ENCODE measurements around the gene PPP2R3A.
"Not testable (repeated sequence)": the region's sequence is repeated elsewhere in the genome, so short reads cannot be mapped to it uniquely, and the experiment has no call there.

Gene PPP2R3A, protein sequence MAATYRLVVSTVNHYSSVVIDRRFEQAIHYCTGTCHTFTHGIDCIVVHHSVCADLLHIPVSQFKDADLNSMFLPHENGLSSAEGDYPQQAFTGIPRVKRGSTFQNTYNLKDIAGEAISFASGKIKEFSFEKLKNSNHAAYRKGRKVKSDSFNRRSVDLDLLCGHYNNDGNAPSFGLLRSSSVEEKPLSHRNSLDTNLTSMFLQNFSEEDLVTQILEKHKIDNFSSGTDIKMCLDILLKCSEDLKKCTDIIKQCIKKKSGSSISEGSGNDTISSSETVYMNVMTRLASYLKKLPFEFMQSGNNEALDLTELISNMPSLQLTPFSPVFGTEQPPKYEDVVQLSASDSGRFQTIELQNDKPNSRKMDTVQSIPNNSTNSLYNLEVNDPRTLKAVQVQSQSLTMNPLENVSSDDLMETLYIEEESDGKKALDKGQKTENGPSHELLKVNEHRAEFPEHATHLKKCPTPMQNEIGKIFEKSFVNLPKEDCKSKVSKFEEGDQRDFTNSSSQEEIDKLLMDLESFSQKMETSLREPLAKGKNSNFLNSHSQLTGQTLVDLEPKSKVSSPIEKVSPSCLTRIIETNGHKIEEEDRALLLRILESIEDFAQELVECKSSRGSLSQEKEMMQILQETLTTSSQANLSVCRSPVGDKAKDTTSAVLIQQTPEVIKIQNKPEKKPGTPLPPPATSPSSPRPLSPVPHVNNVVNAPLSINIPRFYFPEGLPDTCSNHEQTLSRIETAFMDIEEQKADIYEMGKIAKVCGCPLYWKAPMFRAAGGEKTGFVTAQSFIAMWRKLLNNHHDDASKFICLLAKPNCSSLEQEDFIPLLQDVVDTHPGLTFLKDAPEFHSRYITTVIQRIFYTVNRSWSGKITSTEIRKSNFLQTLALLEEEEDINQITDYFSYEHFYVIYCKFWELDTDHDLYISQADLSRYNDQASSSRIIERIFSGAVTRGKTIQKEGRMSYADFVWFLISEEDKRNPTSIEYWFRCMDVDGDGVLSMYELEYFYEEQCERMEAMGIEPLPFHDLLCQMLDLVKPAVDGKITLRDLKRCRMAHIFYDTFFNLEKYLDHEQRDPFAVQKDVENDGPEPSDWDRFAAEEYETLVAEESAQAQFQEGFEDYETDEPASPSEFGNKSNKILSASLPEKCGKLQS (N-terminal part only)

DNA sequence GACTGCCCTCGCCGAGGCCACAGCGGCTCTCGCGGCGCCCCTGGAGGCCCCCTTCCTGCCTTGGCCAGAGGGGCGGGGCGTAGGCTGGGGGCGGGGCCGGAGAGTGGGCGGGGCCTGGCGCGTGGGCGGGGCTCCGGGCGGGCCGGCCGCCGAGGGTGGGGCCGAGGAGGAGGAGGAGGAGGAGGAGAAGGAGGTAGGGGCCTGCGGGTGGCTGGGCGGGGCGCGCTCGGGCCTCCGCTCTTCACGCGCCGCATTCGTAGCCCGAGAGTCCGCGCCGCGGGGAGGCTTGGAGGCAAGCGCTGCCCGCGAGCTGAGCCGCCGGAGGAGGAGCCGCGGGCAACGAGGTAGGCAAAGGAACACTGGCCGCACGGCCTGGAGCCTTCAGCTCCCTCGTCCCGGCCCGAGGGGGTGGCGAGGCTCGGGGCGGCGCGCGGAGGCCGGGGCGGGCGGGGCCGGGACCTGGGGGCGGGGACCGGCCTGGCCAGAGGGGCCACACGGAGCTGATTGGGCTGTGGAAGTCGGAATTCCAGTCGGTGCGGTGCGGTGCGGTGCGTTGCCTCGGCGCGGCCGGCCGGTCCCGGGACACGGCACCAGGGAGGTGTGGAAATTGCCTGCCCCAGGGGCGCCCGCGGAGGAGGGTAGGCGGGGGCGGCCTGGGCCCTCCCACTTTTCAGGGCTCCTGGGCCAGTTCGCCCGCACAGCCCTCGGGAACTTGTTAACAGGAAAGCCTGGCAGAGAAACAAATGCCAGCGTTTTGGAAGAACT is at the start of gene PPP2R3A:
Gene PPP2R3A (plus strand): TSS at position 223 of the 765 bp plus-strand sequence. CDS start 35,771 bp downstream, outside the sequence.
- peak; percentile 81 for DNase-seq (ENCODE audit: low spot score)

GRCh38 chr3:135916310-135916709 is 49.2 kb upstream of the PPP2R3A start:
- DNase-seq (ENCODE audit: low spot score) = no peak

- DNase-seq (ENCODE audit: low spot score) = no peak
Measured at GRCh38 chr3:135917076-135917475, 48.5 kb upstream of the PPP2R3A start.

- DNase-seq (ENCODE audit: low spot score) = no peak
Measured at GRCh38 chr3:135917927-135918597, 47.5 kb upstream of the PPP2R3A start.

GRCh38 chr3:135918600-135918999 is 46.9 kb upstream of the PPP2R3A start:
- no peak for DNase-seq (ENCODE audit: low spot score)

- DNase-seq (ENCODE audit: low spot score) = no peak
Measured at GRCh38 chr3:135920275-135920674, 45.3 kb upstream of the PPP2R3A start.

GRCh38 chr3:135922903-135923250 is 42.7 kb upstream of the PPP2R3A start:
- no peak for DNase-seq (ENCODE audit: low spot score)

- DNase-seq (ENCODE audit: low spot score) = no peak
Measured at GRCh38 chr3:135924506-135924905, 41.0 kb upstream of the PPP2R3A start.

DNA sequence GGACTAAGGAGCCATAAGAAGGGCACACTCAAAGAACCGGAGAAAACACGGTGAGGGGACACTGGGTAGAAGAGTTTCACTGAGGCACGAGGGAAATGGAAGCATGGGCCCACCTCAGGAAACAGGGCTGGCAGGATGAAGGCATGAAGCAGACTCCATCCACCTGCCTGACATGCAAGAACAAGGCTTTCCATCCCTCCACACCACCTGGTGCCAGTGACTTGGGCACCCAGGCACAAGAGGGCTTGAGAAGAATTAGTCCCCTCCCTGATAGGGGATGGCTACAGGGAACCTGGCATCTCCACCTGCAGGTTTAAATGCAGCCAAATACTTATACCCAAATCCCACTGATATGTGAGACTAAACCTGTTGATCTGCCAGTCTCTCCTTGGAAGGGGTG is 38.9 kb upstream of the PPP2R3A start:
- DNase-seq (ENCODE audit: low spot score) = no peak

DNA sequence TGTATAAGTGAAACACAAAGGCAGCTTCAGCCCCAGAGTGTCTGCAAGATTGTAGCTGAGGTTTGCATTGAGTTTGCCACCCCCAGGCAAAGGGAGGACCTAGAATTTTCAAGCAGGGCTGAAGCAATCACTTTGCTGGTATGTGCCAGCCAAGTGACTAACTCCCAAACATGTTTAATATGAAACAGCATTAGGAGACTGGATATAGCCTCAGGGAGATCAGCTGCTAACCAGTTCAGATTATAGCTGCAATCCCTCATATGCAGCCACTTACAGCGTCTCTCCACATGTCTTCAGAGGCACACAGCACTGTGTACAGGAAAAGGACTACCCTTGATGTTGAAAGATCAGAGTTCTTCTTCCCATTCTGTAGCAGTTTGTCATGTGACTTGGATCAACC is 38.4 kb upstream of the PPP2R3A start:
- no peak for DNase-seq (ENCODE audit: low spot score)

DNA sequence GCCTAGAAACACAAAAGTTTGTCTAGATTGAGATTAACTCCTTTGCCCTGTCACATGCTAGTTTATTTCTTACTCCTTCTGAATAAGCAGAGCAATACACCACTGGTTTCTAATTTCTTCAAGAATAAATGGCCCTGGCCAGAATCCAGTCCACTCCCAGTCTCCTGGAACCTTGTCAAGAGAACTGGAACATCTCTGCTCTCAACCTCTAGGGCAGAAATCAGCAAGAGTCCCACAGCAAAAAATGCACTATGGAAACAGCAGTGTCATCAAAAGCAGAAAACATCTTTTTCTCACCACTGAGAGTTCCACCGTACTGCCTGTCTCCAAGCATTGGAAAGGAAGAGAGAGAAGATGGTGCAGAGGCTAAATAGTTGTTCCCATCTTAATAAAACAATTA is 35.9 kb upstream of the PPP2R3A start:
- DNase-seq (ENCODE audit: low spot score) = no peak

GRCh38 chr3:135930255-135930654 is 35.3 kb upstream of the PPP2R3A start:
- DNase-seq (ENCODE audit: low spot score) = no peak

DNA sequence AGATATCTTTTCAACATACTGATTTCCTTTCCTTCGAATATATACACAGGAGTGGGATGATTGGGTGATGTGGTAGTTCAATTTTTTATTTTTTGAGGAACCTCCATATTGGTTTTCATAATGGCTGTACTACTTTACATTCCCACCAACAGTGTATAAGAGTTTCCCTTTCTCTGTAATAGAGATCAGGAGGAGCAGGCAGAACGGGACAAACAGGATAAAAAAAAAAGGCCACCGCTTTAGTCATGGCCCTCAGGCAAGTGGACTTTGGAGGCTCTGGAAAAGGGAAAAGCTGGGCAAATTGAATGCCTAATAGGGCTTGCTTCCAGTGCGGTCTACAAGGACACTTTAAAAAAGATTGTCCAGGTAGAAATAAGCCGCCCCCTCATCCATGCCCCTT is 30.4 kb upstream of the PPP2R3A start:
- DNase-seq (ENCODE audit: low spot score) = not testable (repeated sequence)

DNA sequence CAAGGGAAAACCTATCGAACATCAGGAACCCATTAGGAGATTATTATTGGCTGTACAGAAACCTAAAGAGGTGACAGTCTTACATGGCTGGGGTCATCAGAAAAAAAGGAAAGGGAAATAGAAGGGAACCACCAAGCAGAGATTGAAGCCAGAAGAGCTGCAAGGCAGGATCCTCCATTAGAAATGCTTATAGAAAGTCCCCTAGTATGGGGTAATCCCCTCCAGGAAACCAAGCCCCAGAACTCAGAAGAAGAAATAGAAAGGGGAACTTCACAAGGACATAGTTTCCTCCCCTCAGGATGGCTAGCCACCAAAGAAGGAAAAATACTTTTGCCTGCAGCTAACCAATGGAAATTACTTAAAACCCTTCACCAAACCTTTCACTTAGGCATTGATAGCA is 27.8 kb upstream of the PPP2R3A start:
- DNase-seq (ENCODE audit: low spot score) = not testable (repeated sequence)

DNA sequence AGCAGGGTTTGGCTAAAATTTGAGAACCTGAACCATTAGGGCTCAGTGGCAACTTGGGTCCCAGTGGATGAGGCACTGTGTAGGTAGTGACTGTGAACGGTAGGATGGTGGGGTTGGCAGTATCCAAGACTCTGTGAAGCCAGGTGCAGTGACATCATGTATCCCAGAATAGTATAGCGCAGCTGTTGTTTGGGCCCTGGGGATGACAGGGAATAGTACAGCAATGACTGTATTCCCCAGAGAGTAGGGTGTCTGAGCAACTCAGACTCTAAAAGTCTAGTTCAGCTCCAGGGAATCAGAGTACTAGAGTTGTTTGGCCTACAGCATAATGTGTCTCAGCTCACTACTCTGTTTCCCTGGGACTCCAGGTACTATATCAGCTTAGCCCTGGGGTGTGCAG is 20.7 kb upstream of the PPP2R3A start:
- DNase-seq (ENCODE audit: low spot score) = no peak

GRCh38 chr3:135950941-135951340 is 14.6 kb upstream of the PPP2R3A start:
- no peak for DNase-seq (ENCODE audit: low spot score)

DNA sequence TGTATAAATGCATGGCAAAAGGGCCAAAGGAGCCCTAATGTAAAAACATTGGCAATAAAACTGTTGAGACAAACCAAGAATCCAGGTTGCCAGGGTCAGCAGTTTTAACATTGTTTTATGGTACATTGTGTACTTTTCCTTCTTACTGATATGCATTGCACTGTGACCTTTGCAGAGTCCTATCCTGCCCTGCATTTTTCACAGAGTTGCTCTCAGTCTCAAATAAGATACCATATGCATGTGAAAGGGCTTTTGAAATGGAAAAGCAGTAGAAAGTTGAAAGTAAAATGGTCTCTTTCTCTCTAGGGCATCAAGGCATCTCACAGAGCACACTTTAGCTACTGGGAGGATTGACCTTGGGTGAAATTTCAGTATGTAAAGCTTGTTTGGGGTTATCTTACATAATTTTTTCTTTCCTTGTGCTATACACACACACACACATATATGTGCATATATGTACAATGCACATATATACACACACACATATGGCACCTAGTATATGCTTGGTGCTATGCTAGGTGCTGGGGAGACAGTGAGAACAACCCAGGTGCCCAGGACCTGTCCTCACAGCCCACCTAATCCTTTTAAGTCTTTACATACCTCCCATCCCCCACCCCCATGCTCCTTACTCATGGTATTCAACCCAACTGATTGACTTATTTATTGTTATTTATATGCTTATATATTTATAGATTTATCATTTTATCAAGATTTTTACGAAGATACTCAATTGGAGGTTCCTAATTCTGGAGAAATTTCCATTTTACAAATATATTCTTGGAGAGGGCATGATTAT is 1.2 kb upstream of the PPP2R3A start:
- DNase-seq (ENCODE audit: low spot score) = no peak

- DNase-seq (ENCODE audit: low spot score) = no peak
Measured at GRCh38 chr3:135965129-135965505, 411 bp upstream of the PPP2R3A start.

- peak; percentile 5 for DNase-seq (ENCODE audit: low spot score)
Measured at GRCh38 chr3:135966271-135966961, 888 bp downstream of the PPP2R3A start.

GRCh38 chr3:135966962-135967274 is 1.4 kb downstream of the PPP2R3A start:
- no peak for DNase-seq (ENCODE audit: low spot score)

All from germinal center (tissue), 1 donor.